Gastroesophageal sphincter (tissue), 3 donors: ENCODE measurements around the gene SRI.

Experiments used
- CTCF ChIP-seq, 4 experiments: fragments of 200-600 bp in 2 of 4; fragments of 450-650 bp in 2 of 4; sonication (generic) in 1 of 4; IDR thresholded peaks; one replicate each; pipeline ENCODE4 v1.5.1; 2017 to 2019; ENCODE audit warnings: antibody characterized with exemption in 4 of 4, mild to moderate bottlenecking in 2 of 4, moderate library complexity in 2 of 4
- POLR2A ChIP-seq, 2 donors: fragments of 450-650 bp; IDR thresholded peaks; one replicate each; pipeline ENCODE4 v1.6.1; 2017; ENCODE audit warnings: antibody characterized with exemption in 2 of 2, mild to moderate bottlenecking in 2 of 2, moderate library complexity in 1 of 2

DNA sequence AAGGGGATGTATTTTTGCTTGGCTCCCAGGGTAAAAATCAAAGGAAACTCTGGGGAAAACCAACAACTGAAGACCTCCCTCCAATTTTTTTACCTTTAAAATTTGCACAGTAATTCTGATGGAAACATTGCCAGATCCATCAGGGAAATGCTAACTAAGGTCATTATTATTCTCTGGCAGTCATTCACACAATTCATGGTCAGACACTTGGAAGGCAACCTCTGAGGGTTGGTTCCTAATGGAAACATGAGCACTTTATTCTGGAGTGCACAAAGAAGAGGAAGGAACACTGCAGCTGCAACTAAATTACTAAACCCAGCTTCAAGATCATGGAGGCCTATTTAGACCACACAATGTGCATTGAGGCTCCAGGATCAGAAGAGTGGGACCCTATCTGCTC is 34.2 kb downstream of the SRI start:
- TF ChIP-seq CTCF (IDR thresholded peaks at IDR 0.05) (no peak), POLR2A (IDR thresholded peaks at IDR 0.05) (no peak)
